HG03025 (cell line): ENCODE data around the gene CAGE1.
A peak's percentile ranks its signal among the peaks of the same experiment; 100 is the strongest.

ENCODE experiments used
- ATAC-seq: cut with Tn5 transposase; IDR thresholded peaks from one replicate; pipeline ENCODE4 v1.9.1; 2021; ENCODE audit warnings: mild to moderate bottlenecking, moderate library complexity; ENCODE audit not compliant: unreplicated experiment, low FRiP score

Gene CAGE1

GRCh38 chr6:7312616-7313504 is 76.7 kb downstream of the CAGE1 start, which contains the start of gene SSR1:
SSR1 (minus strand) TSS chr6:7313199; CDS start chr6:7313120, 79 bp downstream.
- ATAC-seq, result peak; percentile 97

DNA sequence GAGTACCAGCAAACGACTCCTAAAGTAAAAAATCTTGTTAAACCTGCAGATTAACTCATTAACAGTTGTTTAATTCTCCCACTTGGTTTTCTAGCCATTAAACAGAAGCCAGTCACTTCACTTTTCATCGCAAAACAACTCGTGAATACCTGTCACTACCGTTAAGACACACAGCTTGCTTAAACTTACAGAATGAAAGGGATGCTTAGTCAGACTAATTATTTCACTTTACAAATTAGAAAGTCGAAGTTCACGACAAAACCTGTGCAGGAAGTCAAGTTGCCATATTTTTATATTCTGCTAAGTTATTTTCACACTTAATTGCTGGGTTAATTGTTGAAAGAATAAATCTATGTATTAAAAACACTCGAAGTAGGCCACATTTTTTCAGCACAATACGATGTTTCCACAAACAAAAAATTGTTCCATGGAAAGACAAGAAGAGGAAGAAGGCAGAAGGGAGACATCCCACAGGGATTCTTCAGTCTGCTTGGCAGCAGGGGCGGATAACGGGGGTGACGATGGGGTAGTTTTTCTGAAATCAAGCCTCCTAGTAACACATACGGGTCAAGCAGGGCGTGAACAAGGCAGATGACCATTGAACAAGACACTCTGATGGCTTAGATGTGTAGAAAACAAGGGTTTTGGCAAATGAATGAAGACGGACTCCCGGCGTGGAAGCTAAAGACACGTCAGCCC is 77.5 kb downstream of the CAGE1 start:
- peak; percentile 2 for ATAC-seq

- ATAC-seq, result no peak
These were observed 78.4 kb downstream of the CAGE1 start for GRCh38 chr6:7311176-7311575.

DNA sequence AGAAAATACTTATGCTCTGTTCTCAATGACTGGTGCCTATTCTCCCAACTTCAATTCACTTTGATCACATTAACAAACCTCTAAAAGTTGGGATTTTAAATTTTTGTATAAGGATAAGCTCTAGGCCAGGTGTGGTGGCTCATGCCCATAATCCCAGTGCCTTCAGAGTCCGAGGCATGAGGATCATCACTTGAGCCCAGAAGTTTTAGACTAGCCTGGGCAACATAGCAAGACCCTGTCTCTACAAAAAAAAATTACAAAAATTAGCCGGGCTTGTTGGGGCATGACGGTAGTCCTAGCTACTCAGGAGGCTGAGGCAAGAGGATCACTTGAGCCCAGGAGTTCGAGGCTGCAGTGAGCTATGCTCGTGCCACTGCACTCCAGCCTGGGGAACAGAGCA is 80.5 kb downstream of the CAGE1 start:
- ATAC-seq, result no peak

GRCh38 chr6:7307533-7307932 is 82.0 kb downstream of the CAGE1 start:
- no peak for ATAC-seq

DNA sequence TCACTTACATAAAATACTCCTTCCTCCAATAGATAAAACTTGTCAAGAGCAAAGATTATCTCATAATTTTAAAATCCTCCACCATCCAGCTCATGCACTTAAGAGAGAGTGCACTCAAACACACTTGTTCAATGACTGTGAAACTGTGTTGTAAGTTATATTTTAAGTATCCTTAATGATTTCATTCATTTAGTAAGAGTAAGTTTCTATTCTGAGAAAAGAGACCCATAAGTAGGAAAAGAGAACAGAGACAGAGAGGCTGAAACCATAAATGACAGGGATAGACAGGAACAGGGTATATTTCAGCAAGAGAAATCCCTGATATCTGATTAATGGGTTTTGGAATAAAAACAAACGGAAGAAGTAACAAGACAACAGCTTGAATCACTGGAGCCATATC is 84.7 kb downstream of the CAGE1 start:
- ATAC-seq, result no peak

DNA sequence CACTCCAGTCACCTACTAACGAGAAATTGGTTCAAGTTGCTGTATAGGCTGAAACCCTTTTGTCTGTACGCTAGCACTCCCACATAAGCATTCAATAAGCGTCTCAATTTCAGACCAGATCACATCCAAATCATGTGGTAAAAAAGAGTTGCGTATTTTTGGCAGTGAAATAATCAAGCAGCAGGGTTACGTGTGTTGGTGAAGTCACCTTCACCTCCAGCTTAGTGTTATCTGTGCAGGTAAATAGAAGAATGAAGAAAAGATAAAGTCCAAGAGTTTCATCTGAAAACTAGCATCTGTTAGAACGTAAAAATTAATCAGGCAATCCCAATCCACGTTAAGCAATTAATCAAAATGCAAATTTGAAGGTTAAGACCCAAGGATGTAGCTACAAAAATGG is 87.8 kb downstream of the CAGE1 start:
- no peak for ATAC-seq

DNA sequence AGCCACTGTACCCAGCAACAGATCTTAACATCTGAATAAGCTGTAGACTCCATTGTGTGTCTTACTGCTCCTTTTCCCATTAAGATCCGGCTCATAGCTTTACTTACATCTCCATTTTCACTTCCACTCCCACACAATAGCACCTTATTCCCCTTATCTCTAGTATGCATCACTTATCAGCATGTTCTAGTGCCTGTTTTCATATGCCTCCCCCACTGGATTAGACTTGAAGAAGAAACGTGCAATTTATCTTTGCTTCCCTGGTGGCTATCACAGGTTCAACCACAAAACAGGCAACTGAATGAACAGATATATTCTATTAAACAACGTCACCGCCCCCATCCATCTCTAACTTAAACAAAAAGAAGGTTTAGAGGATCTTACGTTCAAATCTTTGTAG is 88.6 kb downstream of the CAGE1 start:
- ATAC-seq, result no peak

DNA sequence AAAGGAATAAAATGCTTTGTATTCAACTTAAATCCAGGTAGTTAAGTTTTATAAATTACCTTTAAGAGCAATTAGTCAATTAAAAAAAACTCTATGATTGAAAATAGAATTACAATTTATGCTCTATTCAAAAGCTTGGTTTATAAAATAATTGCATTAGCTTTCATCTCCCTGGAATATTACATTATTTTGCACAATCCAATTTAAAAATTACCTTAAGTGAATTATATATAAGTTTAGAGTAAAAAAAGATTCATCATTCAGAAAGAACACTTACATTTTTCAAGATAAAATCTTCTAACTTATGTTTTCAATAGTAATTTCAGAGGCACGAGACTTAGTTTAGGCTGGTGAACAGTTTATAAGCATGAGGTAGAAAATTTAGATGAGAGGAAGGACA is 91.4 kb downstream of the CAGE1 start:
- ATAC-seq, result no peak

GRCh38 chr6:7296602-7297001 is 92.9 kb downstream of the CAGE1 start:
- ATAC-seq, result no peak

DNA sequence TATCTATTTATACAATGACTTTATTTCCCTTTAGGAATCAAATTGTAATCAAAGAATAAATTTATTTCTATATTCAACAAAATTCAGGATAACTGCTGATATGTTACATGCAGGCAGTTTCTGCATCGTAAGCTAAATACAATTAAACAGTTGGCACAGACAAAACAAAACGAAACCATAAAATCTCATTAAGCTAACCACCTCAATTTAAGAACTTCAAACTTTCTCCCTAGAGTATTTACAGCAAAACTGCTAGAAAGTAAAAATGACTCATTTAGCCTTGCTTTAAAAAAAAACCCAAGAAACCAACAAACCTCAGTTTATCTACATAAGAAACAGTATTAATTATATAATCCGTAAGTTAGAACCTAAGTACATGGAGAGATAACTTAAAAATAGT is 93.6 kb downstream of the CAGE1 start:
- ATAC-seq, result no peak

GRCh38 chr6:7292596-7293255 is 96.8 kb downstream of the CAGE1 start:
- no peak for ATAC-seq

- ATAC-seq, result no peak
These were observed 99.5 kb downstream of the CAGE1 start for GRCh38 chr6:7290079-7290478.

DNA sequence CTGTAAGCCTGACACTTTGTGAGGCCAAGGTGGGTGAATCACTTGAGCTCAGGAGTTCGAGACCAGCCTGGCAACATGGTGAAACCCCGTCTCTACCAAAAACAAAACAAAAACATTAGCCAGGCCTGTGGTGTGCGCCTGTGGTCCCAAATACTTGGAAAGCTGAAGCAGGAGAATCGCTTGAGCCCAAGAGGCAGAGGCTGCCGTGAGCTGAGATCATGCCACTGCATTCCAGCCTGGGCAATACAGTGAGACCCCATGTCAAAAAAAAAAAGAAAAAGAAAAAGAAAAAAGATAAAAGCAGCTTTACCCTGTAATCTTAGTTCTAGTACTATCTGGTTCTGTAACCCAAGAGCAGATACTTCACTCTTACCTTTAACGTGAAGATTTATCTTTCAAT is 104.1 kb downstream of the CAGE1 start:
- no peak for ATAC-seq

GRCh38 chr6:7283676-7284075 is 105.9 kb downstream of the CAGE1 start:
- ATAC-seq, result no peak

DNA sequence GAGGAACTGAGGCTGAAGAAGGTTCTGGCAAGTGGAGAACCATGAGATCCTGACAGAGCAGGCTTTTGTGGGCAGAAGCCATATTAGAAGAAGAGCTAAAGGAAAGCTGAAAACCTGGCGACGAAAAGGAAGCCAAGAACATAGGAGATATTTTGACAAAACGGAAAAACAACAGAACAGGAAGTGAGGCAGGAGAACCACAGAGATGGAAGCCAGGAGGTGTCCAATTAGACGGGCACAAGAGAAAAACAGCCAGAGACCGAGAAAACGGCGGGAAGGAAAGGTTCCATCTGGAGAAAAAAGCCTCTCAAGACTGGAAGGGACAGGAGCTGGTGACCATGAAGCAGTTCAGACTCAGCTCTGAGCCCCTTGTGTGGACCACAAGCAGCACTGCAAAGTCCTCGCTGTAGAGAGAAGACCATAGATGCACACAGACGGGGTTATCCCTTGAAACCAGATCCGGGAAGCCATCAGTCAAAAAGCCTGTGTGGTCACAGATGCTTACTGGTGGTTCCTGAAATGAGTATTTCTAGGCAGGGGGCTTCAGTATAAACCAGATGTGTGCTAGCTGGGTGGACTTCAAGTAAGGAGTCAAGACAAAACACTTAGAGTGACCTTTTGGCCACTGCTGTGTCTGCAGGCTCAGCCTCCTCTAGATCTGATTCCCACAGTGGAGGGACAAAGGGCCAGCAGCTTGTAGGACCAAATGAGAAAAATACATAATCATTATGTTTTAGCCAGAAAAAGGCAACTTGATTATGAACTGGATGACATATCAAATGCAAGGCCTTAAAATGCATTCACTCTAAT is 107.2 kb downstream of the CAGE1 start:
- no peak for ATAC-seq
